PFSK-1 (cell line): Measurements from ENCODE around the gene EFEMP1.

ENCODE experiments used
- FOXP2 ChIP-seq: optimal IDR thresholded peaks from 2 replicates; pipeline ENCODE3; 2011; ENCODE audit warnings: borderline replicate concordance, control low read depth, inconsistent platforms; ENCODE audit not compliant: insufficient read depth; ENCODE audit errors: extremely low read length, extremely low read depth
- POLR2AphosphoS5 ChIP-seq: IDR thresholded peaks from 2 replicates; pipeline ENCODE4 v1.6.1; 2012; ENCODE audit warnings: low read depth, mild to moderate bottlenecking, control low read depth, low read length, moderate library complexity
- SIN3A ChIP-seq: IDR thresholded peaks from 2 replicates; pipeline ENCODE4 v1.6.1; 2012; ENCODE audit warnings: mild to moderate bottlenecking, low read length, moderate library complexity, borderline replicate concordance; ENCODE audit not compliant: insufficient read depth
- TAF1 ChIP-seq: IDR thresholded peaks from 2 replicates; pipeline ENCODE4 v1.6.1; 2012; ENCODE audit warnings: low read length, control low read depth, borderline replicate concordance; ENCODE audit not compliant: insufficient read depth
- TF ChIP-seq, protein P1 (sequence below), 2 experiments: IDR thresholded peaks; 2 replicates each; pipeline versions ENCODE4 v1.6.1 to v1.8.0; 2011 to 2012; ENCODE audit warnings: low read depth in 2 of 2, low read length in 2 of 2, control low read depth in 1 of 2, inconsistent platforms in 1 of 2, mild to moderate bottlenecking in 1 of 2, moderate library complexity in 1 of 2; ENCODE audit not compliant: insufficient read depth in 1 of 2

Gene EFEMP1

DNA sequence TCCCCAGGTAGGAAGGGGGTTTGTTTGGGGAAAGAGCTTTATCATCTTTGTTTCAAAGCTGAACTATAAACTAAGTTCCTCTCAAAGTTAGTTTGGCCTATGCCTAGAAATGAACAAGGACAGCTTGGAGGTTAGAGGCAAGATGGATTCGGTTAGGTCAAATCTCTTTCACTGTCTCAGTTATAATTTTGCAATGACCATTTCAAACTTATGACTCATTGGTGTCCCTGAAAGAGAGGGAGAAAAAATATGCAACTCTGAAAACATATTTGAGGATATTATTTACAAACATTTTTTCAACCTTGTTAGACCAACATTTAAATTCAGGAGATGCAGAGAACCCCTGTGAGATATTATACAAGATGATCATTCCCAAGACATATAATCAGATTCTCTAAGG, 95.7 kb downstream of the EFEMP1 start:
- TF ChIP-seq POLR2AphosphoS5 (no peak), SIN3A (no peak), TAF1 (no peak), FOXP2 (no peak)
- TF ChIP-seq, protein P1, sequence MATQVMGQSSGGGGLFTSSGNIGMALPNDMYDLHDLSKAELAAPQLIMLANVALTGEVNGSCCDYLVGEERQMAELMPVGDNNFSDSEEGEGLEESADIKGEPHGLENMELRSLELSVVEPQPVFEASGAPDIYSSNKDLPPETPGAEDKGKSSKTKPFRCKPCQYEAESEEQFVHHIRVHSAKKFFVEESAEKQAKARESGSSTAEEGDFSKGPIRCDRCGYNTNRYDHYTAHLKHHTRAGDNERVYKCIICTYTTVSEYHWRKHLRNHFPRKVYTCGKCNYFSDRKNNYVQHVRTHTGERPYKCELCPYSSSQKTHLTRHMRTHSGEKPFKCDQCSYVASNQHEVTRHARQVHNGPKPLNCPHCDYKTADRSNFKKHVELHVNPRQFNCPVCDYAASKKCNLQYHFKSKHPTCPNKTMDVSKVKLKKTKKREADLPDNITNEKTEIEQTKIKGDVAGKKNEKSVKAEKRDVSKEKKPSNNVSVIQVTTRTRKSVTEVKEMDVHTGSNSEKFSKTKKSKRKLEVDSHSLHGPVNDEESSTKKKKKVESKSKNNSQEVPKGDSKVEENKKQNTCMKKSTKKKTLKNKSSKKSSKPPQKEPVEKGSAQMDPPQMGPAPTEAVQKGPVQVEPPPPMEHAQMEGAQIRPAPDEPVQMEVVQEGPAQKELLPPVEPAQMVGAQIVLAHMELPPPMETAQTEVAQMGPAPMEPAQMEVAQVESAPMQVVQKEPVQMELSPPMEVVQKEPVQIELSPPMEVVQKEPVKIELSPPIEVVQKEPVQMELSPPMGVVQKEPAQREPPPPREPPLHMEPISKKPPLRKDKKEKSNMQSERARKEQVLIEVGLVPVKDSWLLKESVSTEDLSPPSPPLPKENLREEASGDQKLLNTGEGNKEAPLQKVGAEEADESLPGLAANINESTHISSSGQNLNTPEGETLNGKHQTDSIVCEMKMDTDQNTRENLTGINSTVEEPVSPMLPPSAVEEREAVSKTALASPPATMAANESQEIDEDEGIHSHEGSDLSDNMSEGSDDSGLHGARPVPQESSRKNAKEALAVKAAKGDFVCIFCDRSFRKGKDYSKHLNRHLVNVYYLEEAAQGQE (IDR thresholded peaks at IDR 0.05; ENCODE audit: insufficient read depth in 1 of 2, low read depth in 2 of 2, low read length in 2 of 2): no peak

DNA sequence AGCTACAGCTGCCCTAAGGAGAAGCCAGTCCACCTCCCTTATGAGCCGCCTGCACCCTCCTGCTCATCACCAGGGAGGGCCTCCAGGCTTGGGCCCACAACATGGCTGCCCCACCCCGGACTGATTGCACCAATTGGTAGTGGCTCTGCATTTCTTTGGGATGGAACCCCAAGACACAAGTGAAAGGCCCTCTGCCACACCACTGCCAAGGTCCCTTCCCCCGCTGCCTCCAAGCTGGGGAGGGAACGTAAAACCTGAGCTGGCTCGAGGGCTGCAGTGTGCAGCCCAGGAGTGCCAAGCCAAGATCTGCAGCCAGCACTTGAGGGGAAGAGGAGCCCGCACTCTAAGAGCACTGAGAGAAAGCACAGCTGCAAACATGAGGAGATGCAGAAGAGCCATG, 97.3 kb downstream of the EFEMP1 start:
- TF ChIP-seq POLR2AphosphoS5 (no peak), SIN3A (no peak), FOXP2 (no peak), TAF1 (no peak)
- TF ChIP-seq, protein P1 (IDR thresholded peaks at IDR 0.05; ENCODE audit: insufficient read depth in 1 of 2, low read depth in 2 of 2, low read length in 2 of 2): no peak

DNA sequence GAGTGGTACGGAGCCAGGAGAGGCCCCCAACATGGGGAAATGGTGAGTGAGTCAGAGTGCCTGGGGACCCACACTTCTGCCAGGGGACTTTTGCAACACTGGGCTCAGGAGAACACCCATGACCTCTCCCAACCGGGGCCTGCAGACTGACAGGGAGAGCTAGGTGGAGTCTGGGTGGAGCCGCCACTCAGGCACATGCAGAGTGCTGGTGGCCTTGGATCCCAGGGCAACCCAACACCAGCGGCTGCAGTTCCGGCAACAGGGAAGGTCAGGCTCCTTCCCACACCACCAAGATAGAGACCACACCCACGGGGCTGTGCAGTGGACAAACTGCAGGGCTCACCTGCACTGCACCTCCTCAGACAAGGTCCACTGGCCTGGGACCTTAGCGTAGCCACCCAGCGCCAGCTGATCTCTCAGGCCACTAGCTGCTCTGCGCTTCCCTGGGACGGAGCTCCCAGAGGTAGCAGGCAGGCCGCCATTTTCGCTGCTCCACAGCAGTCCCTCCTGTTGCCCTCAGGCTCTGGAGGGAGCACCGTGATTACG, 99.0 kb downstream of the EFEMP1 start:
- no peak for TF ChIP-seq POLR2AphosphoS5
- TF ChIP-seq FOXP2: no peak
- TF ChIP-seq, protein P1 (IDR thresholded peaks at IDR 0.05; ENCODE audit: insufficient read depth in 1 of 2, low read depth in 2 of 2, low read length in 2 of 2): no peak
- TF ChIP-seq SIN3A: no peak
- TF ChIP-seq TAF1: no peak
